IMR-90 (cell line): ENCODE measurements around the gene RHCE. TPM values are rescaled to one million over a fixed set of nuclear protein-coding genes. Genes with fewer than 3 reads are reported as not detected.

Source experiments
- ATAC-seq: fragments of 200-7000 bp; cut with Tn5 transposase; 2 replicates; pipeline ENCODE4 v1.9.1; 2020; ENCODE audit warnings: low read depth, mild to moderate bottlenecking, moderate library complexity
- BruUV-seq: library from RNA; stranded (reverse); fragments of 400-500 nt; replicated peaks from 2 replicates; lab custom pipeline; 2021; lab: Mats Ljungman, UMichigan
- CTCF ChIA-PET: fragments of 300-600 bp; formaldehyde crosslinking; extraction: SDS; loops from one replicate; lab custom pipeline; 2021; ENCODE audit warnings: antibody characterized with exemption; lab: Yijun Ruan, JAX
- POLR2A ChIA-PET: fragments of 300-600 bp; sonication (Branson Sonifier 250); formaldehyde crosslinking; loops from one replicate; lab custom pipeline; 2022; ENCODE audit warnings: antibody characterized with exemption; ENCODE audit not compliant: unreplicated experiment; lab: Charles Lee
- DNase-seq: peaks from one replicate; pipeline ENCODE4 v3.0.0; 2013
- H2AFZ ChIP-seq: replicated peaks from 2 replicates; pipeline ENCODE3; 2013; ENCODE audit warnings: low read length, mild to moderate bottlenecking; ENCODE audit not compliant: poor library complexity
- H2AK5ac ChIP-seq: 2 replicates; pipeline ENCODE4 v1.6.1; 2013; ENCODE audit warnings: low read depth, low read length, inconsistent platforms
- H2AK9ac ChIP-seq: replicated peaks from 2 replicates; pipeline ENCODE3; 2013; ENCODE audit warnings: mild to moderate bottlenecking, low read depth, low read length, moderate library complexity; ENCODE audit not compliant: poor library complexity
- H2BK120ac ChIP-seq: 2 replicates; pipeline ENCODE4 v1.6.1; 2013; ENCODE audit warnings: low read depth, low read length, inconsistent platforms
- H2BK15ac ChIP-seq: 3 replicates; pipeline ENCODE4 v1.6.1; 2013; ENCODE audit warnings: low read depth, low read length, inconsistent platforms
- H2BK20ac ChIP-seq: 2 replicates; pipeline ENCODE4 v1.6.1; 2013; ENCODE audit warnings: low read depth, mild to moderate bottlenecking, inconsistent platforms, low read length, moderate library complexity
- H2BK5ac ChIP-seq: 2 replicates; pipeline ENCODE4 v1.6.1; 2013; ENCODE audit warnings: mild to moderate bottlenecking, low read depth, low read length, inconsistent platforms; ENCODE audit not compliant: poor library complexity, severe bottlenecking
- H3K14ac ChIP-seq: replicated peaks from 2 replicates; pipeline ENCODE4 v1.6.1; 2013; ENCODE audit warnings: low read depth, low read length, inconsistent platforms
- H3K18ac ChIP-seq: 2 replicates; pipeline ENCODE4 v1.6.1; 2013; ENCODE audit warnings: low read depth, low read length, control low read depth
- H3K23ac ChIP-seq: 2 replicates; pipeline ENCODE4 v1.6.1; 2013; ENCODE audit warnings: low read depth, low read length, inconsistent platforms
- H3K27ac ChIP-seq: 2 replicates; pipeline ENCODE4 v1.5.1; 2013; ENCODE audit warnings: mild to moderate bottlenecking, control low read depth, low read length; ENCODE audit not compliant: insufficient read depth
- H3K27me3 ChIP-seq: 2 replicates; pipeline ENCODE4 v1.6.1; 2013; ENCODE audit warnings: low read length; ENCODE audit not compliant: control insufficient read depth, insufficient read depth
- H3K36me3 ChIP-seq: 2 replicates; pipeline ENCODE4 v1.6.1; 2013; ENCODE audit warnings: low read length, mixed read lengths; ENCODE audit not compliant: control insufficient read depth, insufficient read depth
- H3K4ac ChIP-seq: 2 replicates; pipeline ENCODE4 v1.6.1; 2013; ENCODE audit warnings: low read depth, low read length, inconsistent platforms
- H3K4me1 ChIP-seq: 2 replicates; pipeline ENCODE4 v1.6.1; 2013; ENCODE audit warnings: low read length, mixed read lengths; ENCODE audit not compliant: control insufficient read depth, insufficient read depth
- H3K4me2 ChIP-seq: 2 replicates; pipeline ENCODE4 v1.6.1; 2013; ENCODE audit warnings: low read depth, mild to moderate bottlenecking, control low read depth, low read length, moderate library complexity
- H3K4me3 ChIP-seq: 2 replicates; pipeline ENCODE4 v1.5.1; 2013; ENCODE audit warnings: low read depth, mild to moderate bottlenecking, control low read depth, low read length, moderate library complexity; ENCODE audit not compliant: insufficient read depth
- H3K56ac ChIP-seq: 2 replicates; pipeline ENCODE4 v1.6.1; 2013; ENCODE audit warnings: low read length, inconsistent platforms; ENCODE audit not compliant: insufficient read depth; ENCODE audit errors: extremely low read depth
- H3K79me1 ChIP-seq, 2 experiments: 2 replicates each; pipeline ENCODE4 v1.6.1; 2013; ENCODE audit warnings: low read length in 2 of 2, inconsistent platforms in 1 of 2, low read depth in 1 of 2
- H3K9ac ChIP-seq: 2 replicates; pipeline ENCODE4 v1.6.1; 2013; ENCODE audit warnings: low read depth, low read length, control low read depth
- H3K9me1 ChIP-seq: 2 replicates; pipeline ENCODE4 v1.6.1; 2013; ENCODE audit warnings: low read length, inconsistent platforms; ENCODE audit not compliant: insufficient read depth
- H3K9me3 ChIP-seq: 2 replicates; pipeline ENCODE4 v1.6.1; 2013; ENCODE audit warnings: low read length; ENCODE audit not compliant: control insufficient read depth, insufficient read depth
- H4K20me1 ChIP-seq: 2 replicates; pipeline ENCODE4 v1.6.1; 2013; ENCODE audit warnings: low read length, inconsistent platforms; ENCODE audit not compliant: insufficient read depth
- H4K5ac ChIP-seq: 2 replicates; pipeline ENCODE4 v1.6.1; 2013; ENCODE audit warnings: mild to moderate bottlenecking, low read depth, low read length, control low read depth
- H4K8ac ChIP-seq, 2 experiments: 2 replicates each; pipeline ENCODE4 v1.6.1; 2013; ENCODE audit warnings: low read depth in 2 of 2, low read length in 2 of 2, control low read depth in 1 of 2, inconsistent platforms in 1 of 2
- H4K91ac ChIP-seq: 2 replicates; pipeline ENCODE4 v1.6.1; 2013; ENCODE audit warnings: low read depth, low read length, inconsistent platforms; ENCODE audit not compliant: insufficient read depth
- BHLHE40 ChIP-seq: fragments of 150-350 bp; IDR thresholded peaks from 2 replicates; pipeline ENCODE4 v1.6.1; 2016; ENCODE audit warnings: mild to moderate bottlenecking, low read depth, low read length
- CEBPB ChIP-seq: IDR thresholded peaks from 2 replicates; pipeline ENCODE4 v1.6.1; 2012; ENCODE audit warnings: low read depth, low read length, improper control_type of control experiment
- CHD1 ChIP-seq: IDR thresholded peaks from 2 replicates; pipeline ENCODE4 v1.6.1; 2012; ENCODE audit warnings: low read depth, low read length, improper control_type of control experiment
- ELK1 ChIP-seq: fragments of 150-350 bp; IDR thresholded peaks from 2 replicates; pipeline ENCODE4 v1.6.1; 2016; ENCODE audit warnings: low read depth, mild to moderate bottlenecking, low read length, moderate library complexity, borderline replicate concordance
- FOS ChIP-seq: fragments of 150-350 bp; IDR thresholded peaks from 2 replicates; pipeline ENCODE4 v1.6.1; 2016; ENCODE audit warnings: low read depth, low read length
- MAFK ChIP-seq: IDR thresholded peaks from 2 replicates; pipeline ENCODE4 v1.6.1; 2012; ENCODE audit warnings: low read depth, low read length, improper control_type of control experiment
- MAZ ChIP-seq: IDR thresholded peaks from 2 replicates; pipeline ENCODE4 v1.6.1; 2012; ENCODE audit warnings: low read depth, mild to moderate bottlenecking, low read length, improper control_type of control experiment, moderate library complexity, borderline replicate concordance
- MXI1 ChIP-seq: IDR thresholded peaks from 2 replicates; pipeline ENCODE4 v1.6.1; 2012; ENCODE audit warnings: low read depth, mild to moderate bottlenecking, low read length, moderate library complexity, borderline replicate concordance
- NFE2L2 ChIP-seq: fragments of 150-350 bp; IDR thresholded peaks from 2 replicates; pipeline ENCODE4 v1.6.1; 2016; ENCODE audit warnings: low read depth, mild to moderate bottlenecking, low read length
- POLR2A ChIP-seq: IDR thresholded peaks from 2 replicates; pipeline ENCODE4 v1.6.1; 2012; ENCODE audit warnings: mild to moderate bottlenecking, low read depth, low read length
- RCOR1 ChIP-seq: IDR thresholded peaks from 2 replicates; pipeline ENCODE4 v1.6.1; 2012; ENCODE audit warnings: mild to moderate bottlenecking, low read length, improper control_type of control experiment; ENCODE audit not compliant: insufficient replicate concordance
- RFX5 ChIP-seq: IDR thresholded peaks from 2 replicates; pipeline ENCODE4 v1.8.0; 2012; ENCODE audit warnings: low read depth, mild to moderate bottlenecking, low read length, moderate library complexity
- SMC3 ChIP-seq: fragments of 150-350 bp; IDR thresholded peaks from 2 replicates; pipeline ENCODE4 v1.6.1; 2016; ENCODE audit warnings: low read depth, mild to moderate bottlenecking, antibody characterized with exemption, low read length, moderate library complexity
- USF2 ChIP-seq: fragments of 150-350 bp; IDR thresholded peaks from 2 replicates; pipeline ENCODE4 v1.6.1; 2017; ENCODE audit warnings: mild to moderate bottlenecking, antibody characterized with exemption, low read length, low read depth
- WGBS, 2 experiments: methylation state at CpG; one replicate each; pipeline versions ENCODE4 v1.1.5 to v1.1.7; 2013; ENCODE audit warnings: missing lambda C conversion rate in 2 of 2; ENCODE audit not compliant: insufficient read length in 1 of 2; ENCODE audit errors: extremely low coverage in 2 of 2; 5-methylcytosine and 5-hydroxymethylcytosine counted together
- dilution Hi-C: fragments of 300-500 bp; cut with HindIII; formaldehyde crosslinking; loops from one replicate; pipeline ENCODE4 v1.14.3; 2018; ENCODE audit warnings: low sequenced_read_pairs; ENCODE audit not compliant: unreplicated experiment
- in situ Hi-C: fragments of 300-500 bp; cut with MboI; formaldehyde crosslinking; loops from 3 replicates; pipeline ENCODE4 v1.14.3; 2019; ENCODE audit warnings: low sequenced_read_pairs, inconsistent platforms, mixed read lengths
- intact Hi-C: fragments of 100-400 bp; cut with micrococcal nuclease; formaldehyde crosslinking; loops from 2 replicates; pipeline ENCODE4 v1.10.0; 2022
- polyA plus RNA-seq, 3 experiments: library from polyadenylated mRNA; depleted of rRNA; stranded (reverse); fragments of >200 nt; gene quantifications; 2 replicates each; pipeline ENCODE4 v1.2.3, GENCODE V29; 2012; ENCODE audit warnings: low replicate concordance in 1 of 3
- total RNA-seq: library from RNA; depleted of rRNA; stranded (reverse); fragments of >200 nt; gene quantifications from 2 replicates; pipeline ENCODE4 v1.2.3, GENCODE V29; 2012
- TF ChIP-seq, protein P1 (sequence below): conservative IDR thresholded peaks from 2 replicates; pipeline ENCODE4 v1.5.1; 2012; ENCODE audit warnings: mild to moderate bottlenecking, low read depth, low read length, improper control_type of control experiment

Gene RHCE
- total and polyA plus RNA-seq, 2 of the 4 experiments (the other 2 are of a cell fraction) = 0.54 to 0.62 TPM

GRCh38 chr1:25356848-25357247 is 63.8 kb downstream of the RHCE start:
- Histone ChIP-seq H3K4me3 (no peak overlapping the region), H2AK9ac (no peak overlapping the region), H2BK5ac (no peak overlapping the region), H3K4me2 (no peak overlapping the region), H2BK15ac (no peak overlapping the region), H2BK120ac (no peak overlapping the region), H3K14ac (no peak overlapping the region), H3K9me3 (no peaks in the 10 kb centered on the region), H4K5ac (no peak overlapping the region), H3K23ac (no peak overlapping the region), H4K8ac (no peak overlapping the region), H3K9me1 (peaks cover 20% of the 10 kb centered on the region), H4K20me1 (peaks cover 3% of the 10 kb centered on the region; the same call in 1 of the 2 replicates), H2BK20ac (no peak overlapping the region), H3K56ac (no peak overlapping the region), H3K36me3 (peaks cover 35% of the 10 kb centered on the region), H3K79me1 (peaks cover 12 to 53% of the 10 kb centered on the region in 2 experiments; a peak in 3 of 4 replicates), H3K4ac (no peak overlapping the region), H3K9ac (no peak overlapping the region), H3K18ac (no peak overlapping the region), H3K4me1 (peaks cover 9% of the 10 kb centered on the region), H3K27me3 (no peaks in the 10 kb centered on the region), H4K91ac (no peak overlapping the region), H3K27ac (no peak overlapping the region), H2AFZ (no peak overlapping the region), H2AK5ac (no peak overlapping the region)
- no peak for TF ChIP-seq NFE2L2
- no peak for TF ChIP-seq ELK1
- no peak for TF ChIP-seq MAZ
- no peak for TF ChIP-seq POLR2A
- TF ChIP-seq CHD1 = no peak
- no peak for TF ChIP-seq CEBPB
- no peak for TF ChIP-seq MXI1
- no peak for TF ChIP-seq RCOR1
- TF ChIP-seq, protein P1, sequence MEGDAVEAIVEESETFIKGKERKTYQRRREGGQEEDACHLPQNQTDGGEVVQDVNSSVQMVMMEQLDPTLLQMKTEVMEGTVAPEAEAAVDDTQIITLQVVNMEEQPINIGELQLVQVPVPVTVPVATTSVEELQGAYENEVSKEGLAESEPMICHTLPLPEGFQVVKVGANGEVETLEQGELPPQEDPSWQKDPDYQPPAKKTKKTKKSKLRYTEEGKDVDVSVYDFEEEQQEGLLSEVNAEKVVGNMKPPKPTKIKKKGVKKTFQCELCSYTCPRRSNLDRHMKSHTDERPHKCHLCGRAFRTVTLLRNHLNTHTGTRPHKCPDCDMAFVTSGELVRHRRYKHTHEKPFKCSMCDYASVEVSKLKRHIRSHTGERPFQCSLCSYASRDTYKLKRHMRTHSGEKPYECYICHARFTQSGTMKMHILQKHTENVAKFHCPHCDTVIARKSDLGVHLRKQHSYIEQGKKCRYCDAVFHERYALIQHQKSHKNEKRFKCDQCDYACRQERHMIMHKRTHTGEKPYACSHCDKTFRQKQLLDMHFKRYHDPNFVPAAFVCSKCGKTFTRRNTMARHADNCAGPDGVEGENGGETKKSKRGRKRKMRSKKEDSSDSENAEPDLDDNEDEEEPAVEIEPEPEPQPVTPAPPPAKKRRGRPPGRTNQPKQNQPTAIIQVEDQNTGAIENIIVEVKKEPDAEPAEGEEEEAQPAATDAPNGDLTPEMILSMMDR = no peak
- TF ChIP-seq SMC3 = no peak
- no peak for TF ChIP-seq FOS
- no peak for TF ChIP-seq RFX5
- no peak for TF ChIP-seq USF2
- no peak for TF ChIP-seq BHLHE40
- no peak for TF ChIP-seq MAFK
- WGBS, 2 experiments = no CpG with 5 or more reads among the region's 1 CpG
- BruUV-seq = no TSS peak
- ChIA-PET POLR2A (no interaction called here), CTCF (interaction anchor here (0.6 kb wide), 1 partner anchor 204 kb away, joined by 3 read pairs; no protein-coding TSS in a partner anchor)
- intact Hi-C loops = no loop called here
- no peak for ATAC-seq
- in situ Hi-C loops = no loop called here
- dilution Hi-C loops = no loop called here
- DNase-seq = peak; percentile 17
